Measurements from ENCODE around the gene INPP5A.
A peak's percentile ranks its signal among the peaks of the same experiment; 100 is the strongest.

Gene INPP5A

GRCh38 chr10:132616170-132616995 is 78.8 kb downstream of the INPP5A start:
- DNase-seq = peak; percentile 70

- no peak for DNase-seq
Observed at GRCh38 chr10:132616996-132617736, 79.6 kb downstream of the INPP5A start.

GRCh38 chr10:132617737-132618052 is 80.1 kb downstream of the INPP5A start:
- DNase-seq = no peak

GRCh38 chr10:132618158-132618919 is 80.8 kb downstream of the INPP5A start:
- DNase-seq = no peak

GRCh38 chr10:132619927-132620326 is 82.3 kb downstream of the INPP5A start:
- DNase-seq = no peak

- no peak for DNase-seq
Observed at GRCh38 chr10:132624061-132624846, 86.7 kb downstream of the INPP5A start.

- DNase-seq = no peak
Observed at GRCh38 chr10:132624847-132625471, 87.4 kb downstream of the INPP5A start.

- DNase-seq = no peak
Observed at GRCh38 chr10:132626019-132626760, 88.6 kb downstream of the INPP5A start.

- DNase-seq = no peak
Observed at GRCh38 chr10:132626761-132627665, 89.4 kb downstream of the INPP5A start.

GRCh38 chr10:132627666-132628531 is 90.3 kb downstream of the INPP5A start:
- no peak for DNase-seq

GRCh38 chr10:132628966-132629900 is 91.6 kb downstream of the INPP5A start:
- DNase-seq = no peak

GRCh38 chr10:132630156-132630555 is 92.6 kb downstream of the INPP5A start:
- DNase-seq = no peak

GRCh38 chr10:132630666-132631337 is 93.2 kb downstream of the INPP5A start:
- no peak for DNase-seq

GRCh38 chr10:132631338-132631735 is 93.8 kb downstream of the INPP5A start:
- no peak for DNase-seq

- no peak for DNase-seq
Observed at GRCh38 chr10:132632091-132632561, 94.5 kb downstream of the INPP5A start.

GRCh38 chr10:132632851-132633684 is 95.5 kb downstream of the INPP5A start:
- DNase-seq = no peak

Data from stimulated activated CD4-positive, alpha-beta T cell treated with anti-CD3 and anti-CD28 coated beads, Interleukin-1b, Interleukin-23, amount 100 ng/mL, for 48 hours (primary cell).